CD14-positive monocyte (primary cell): ENCODE data around the gene SEC14L2. TPM values are rescaled to one million over a fixed set of nuclear protein-coding genes. Genes with fewer than 3 reads are reported as not detected.

Source experiments
- DNase-seq, 3 donors: peaks; one replicate each; pipeline ENCODE4 v3.0.0-alpha.2; 2011 to 2022
- H2AFZ ChIP-seq: 2 replicates; pipeline ENCODE4 v1.6.0; 2012; ENCODE audit warnings: mild to moderate bottlenecking, low read depth, low read length, inconsistent platforms; ENCODE audit not compliant: insufficient read depth, poor library complexity, severe bottlenecking
- H3K27ac ChIP-seq, 2 donors: 1 replicate in 1 of 2; 2 replicates in 1 of 2; pipeline ENCODE4 v1.5.1; 2012 to 2013; ENCODE audit warnings: low read length in 2 of 2, control low read depth in 1 of 2, inconsistent platforms in 1 of 2, low read depth in 1 of 2, mild to moderate bottlenecking in 1 of 2
- H3K27me3 ChIP-seq, 2 donors: one replicate each; pipeline versions ENCODE4 v1.6.0 to v1.6.1; 2011 to 2013; ENCODE audit warnings: low read length in 2 of 2; ENCODE audit not compliant: control insufficient read depth in 2 of 2, insufficient read depth in 2 of 2
- H3K36me3 ChIP-seq, 2 donors: replicated peaks in 1 of 2; 1 replicate in 1 of 2; 2 replicates in 1 of 2; pipeline versions ENCODE4 v1.5.1 to v1.6.1; 2012 to 2013; ENCODE audit warnings: low read length in 2 of 2, control low read depth in 1 of 2, inconsistent platforms in 1 of 2, mild to moderate bottlenecking in 1 of 2; ENCODE audit not compliant: insufficient read depth in 2 of 2, control insufficient read depth in 1 of 2
- H3K4me1 ChIP-seq, 2 donors: 1 replicate in 1 of 2; 2 replicates in 1 of 2; pipeline versions ENCODE4 v1.5.1 to v1.6.1; 2012 to 2013; ENCODE audit warnings: low read length in 2 of 2, control low read depth in 1 of 2, inconsistent platforms in 1 of 2, mild to moderate bottlenecking in 1 of 2, moderate library complexity in 1 of 2; ENCODE audit not compliant: insufficient read depth in 2 of 2, control insufficient read depth in 1 of 2
- H3K4me2 ChIP-seq: replicated peaks from 2 replicates; pipeline ENCODE3; 2012; ENCODE audit warnings: low read length, moderate library complexity, mild to moderate bottlenecking; ENCODE audit not compliant: poor library complexity, severe bottlenecking; ENCODE audit errors: extremely low read depth
- H3K4me3 ChIP-seq, 3 experiments: fragments of 200-600 bp in 1 of 3; sonication (generic) in 1 of 3; replicated peaks in 1 of 3; 1 replicate in 2 of 3; 2 replicates in 1 of 3; pipeline ENCODE4 v1.5.1; 2011 to 2013; ENCODE audit warnings: low read length in 3 of 3, mild to moderate bottlenecking in 3 of 3, control low read depth in 2 of 3, low read depth in 2 of 3, inconsistent platforms in 1 of 3, moderate library complexity in 1 of 3
- H3K79me2 ChIP-seq: 2 replicates; pipeline ENCODE4 v1.6.0; 2012; ENCODE audit warnings: mild to moderate bottlenecking, control low read depth, inconsistent platforms, low read length, moderate library complexity; ENCODE audit not compliant: insufficient read depth
- H3K9ac ChIP-seq: 2 replicates; pipeline ENCODE4 v1.6.0; 2017; ENCODE audit warnings: low read length, mild to moderate bottlenecking; ENCODE audit not compliant: insufficient read depth, poor library complexity, severe bottlenecking
- H3K9me3 ChIP-seq, 2 donors: replicated peaks in 1 of 2; 1 replicate in 1 of 2; 2 replicates in 1 of 2; pipeline versions ENCODE4 v1.5.1 to v1.6.1; 2012 to 2013; ENCODE audit warnings: low read length in 2 of 2, control low read depth in 1 of 2; ENCODE audit not compliant: control insufficient read depth in 1 of 2, insufficient read depth in 1 of 2
- H4K20me1 ChIP-seq: 2 replicates; pipeline ENCODE4 v1.6.0; 2012; ENCODE audit warnings: mild to moderate bottlenecking, low read length, control low read depth, moderate library complexity; ENCODE audit not compliant: insufficient read depth
- H3K27ac Mint-ChIP-seq, 7 donors: one replicate each; pipeline ENCODE4 v1.8.0; 2020; ENCODE audit warnings: mild to moderate bottlenecking in 7 of 7, mixed read lengths in 7 of 7, moderate library complexity in 6 of 7, inconsistent platforms in 2 of 7
- H3K27me3 Mint-ChIP-seq, 3 donors: one replicate each; pipeline ENCODE4 v1.8.0; 2021 to 2022; ENCODE audit warnings: low read depth in 3 of 3, mild to moderate bottlenecking in 3 of 3, mixed read lengths in 3 of 3, moderate library complexity in 3 of 3, inconsistent platforms in 1 of 3
- H3K36me3 Mint-ChIP-seq, 2 donors: one replicate each; pipeline ENCODE4 v1.8.0; 2020; ENCODE audit warnings: mixed read lengths in 2 of 2, inconsistent platforms in 1 of 2, mild to moderate bottlenecking in 1 of 2
- H3K4me1 Mint-ChIP-seq: one replicate; pipeline ENCODE4 v1.8.0; 2020; ENCODE audit warnings: mild to moderate bottlenecking, mixed read lengths
- H3K4me3 Mint-ChIP-seq, 2 donors: one replicate each; pipeline ENCODE4 v1.8.0; 2020; ENCODE audit warnings: mild to moderate bottlenecking in 2 of 2, mixed read lengths in 2 of 2, moderate library complexity in 1 of 2
- H3K9me3 Mint-ChIP-seq, 7 donors: one replicate each; pipeline ENCODE4 v1.8.0; 2020 to 2022; ENCODE audit warnings: mixed read lengths in 7 of 7, mild to moderate bottlenecking in 6 of 7, moderate library complexity in 6 of 7, inconsistent platforms in 2 of 7
- WGBS: methylation state at CpG from one replicate; pipeline ENCODE4 v1.1.5; 2013; ENCODE audit warnings: missing lambda C conversion rate; ENCODE audit not compliant: insufficient coverage; 5-methylcytosine and 5-hydroxymethylcytosine counted together
- intact Hi-C, 2 donors: fragments of 100-400 bp; cut with micrococcal nuclease; formaldehyde crosslinking; loops; one replicate each; pipeline versions ENCODE4 v1.15.0 to v1.15.1; 2023
- polyA plus RNA-seq, 3 donors: library from polyadenylated mRNA; depleted of rRNA in 1 of 3; unstranded in 2 of 3; stranded (reverse) in 1 of 3; fragments of 300-500 nt in 2 of 3; fragments of >200 nt in 1 of 3; fragmentation: Illumina TruSeq in 2 of 3; gene quantifications; 1 replicate in 2 of 3; 2 replicates in 1 of 3; pipeline ENCODE4 v1.2.3, GENCODE V29; 2012 to 2021
- TF ChIP-seq, protein P1 (sequence below): fragments of 200-600 bp; IDR thresholded peaks from one replicate; pipeline ENCODE4 v1.8.0; 2022; ENCODE audit warnings: antibody characterized with exemption, mild to moderate bottlenecking

SEC14L2 gene
- polyA plus RNA-seq, 3 donors = 0.03 TPM; not detected in 1

DNA sequence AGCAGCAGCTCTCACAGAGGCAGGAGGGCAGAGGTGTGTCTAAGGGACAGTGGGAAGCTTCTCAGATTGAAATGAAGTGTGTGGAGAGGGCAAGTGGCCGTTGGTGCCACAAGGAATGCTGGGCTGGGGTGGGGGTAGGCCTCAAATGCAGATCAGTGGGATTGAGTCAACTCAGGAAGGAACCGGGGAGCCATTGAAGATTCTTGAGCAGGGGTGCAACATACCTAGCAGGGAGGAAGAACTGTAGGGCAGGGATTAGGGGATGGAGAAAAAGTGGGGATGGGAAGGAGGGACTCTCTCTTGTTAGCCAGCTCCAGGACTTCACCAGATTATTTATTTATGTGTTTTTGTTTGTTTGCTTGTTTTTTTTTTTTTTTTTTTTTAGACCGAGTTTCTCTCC lies 2.9 kb upstream of the SEC14L2 start:
- intact Hi-C loops = loop anchor here (5.0 kb wide), 2 partner anchors 33 to 287 kb away; partner anchors contain the start of gene MTFP1 (in 1 of the 2)
- WGBS = 80% methylated on average over 1 of the region's 3 CpGs

GRCh38 chr22:30397656-30398635 lies 1.1 kb downstream of the SEC14L2 start:
- peaks cover 33 to 49% of the 10 kb centered on the region in 2 donors for H3K27me3 ChIP-seq
- H3K27me3 Mint-ChIP-seq = peaks cover 50 to 65% (median 51%) of the 10 kb centered on the region in 3 donors
- H3K4me1 ChIP-seq = peaks cover 5 to 9% of the 10 kb centered on the region in 2 donors
- H3K9me3 Mint-ChIP-seq = peaks cover 0 to 11% (median 0%) of the 10 kb centered on the region in 7 donors
- no peaks in the 10 kb centered on the region for H4K20me1 ChIP-seq
- H3K4me2 ChIP-seq = no peak overlapping the region
- no peaks in the 10 kb centered on the region for H3K79me2 ChIP-seq
- peaks cover 2 to 3% of the 10 kb centered on the region in 2 donors for H3K36me3 Mint-ChIP-seq
- no peak overlapping the region for H3K4me3 ChIP-seq
- no peaks in the 10 kb centered on the region for H3K36me3 ChIP-seq
- H3K27ac ChIP-seq = no peak overlapping the region
- 21% methylated on average over 4 of the region's 11 CpGs for WGBS
- H3K27ac Mint-ChIP-seq = peak overlapping the region in 1 of 7 donors; percentile 14
- H3K9me3 ChIP-seq = peaks cover 0 to 8% of the 10 kb centered on the region in 2 donors
- H3K9ac ChIP-seq = no peak overlapping the region
- DNase-seq = no peak
- H2AFZ ChIP-seq = no peak overlapping the region
- H3K4me1 Mint-ChIP-seq = peaks cover 11% of the 10 kb centered on the region
- intact Hi-C loops = no loop called here
- TF ChIP-seq, protein P1, sequence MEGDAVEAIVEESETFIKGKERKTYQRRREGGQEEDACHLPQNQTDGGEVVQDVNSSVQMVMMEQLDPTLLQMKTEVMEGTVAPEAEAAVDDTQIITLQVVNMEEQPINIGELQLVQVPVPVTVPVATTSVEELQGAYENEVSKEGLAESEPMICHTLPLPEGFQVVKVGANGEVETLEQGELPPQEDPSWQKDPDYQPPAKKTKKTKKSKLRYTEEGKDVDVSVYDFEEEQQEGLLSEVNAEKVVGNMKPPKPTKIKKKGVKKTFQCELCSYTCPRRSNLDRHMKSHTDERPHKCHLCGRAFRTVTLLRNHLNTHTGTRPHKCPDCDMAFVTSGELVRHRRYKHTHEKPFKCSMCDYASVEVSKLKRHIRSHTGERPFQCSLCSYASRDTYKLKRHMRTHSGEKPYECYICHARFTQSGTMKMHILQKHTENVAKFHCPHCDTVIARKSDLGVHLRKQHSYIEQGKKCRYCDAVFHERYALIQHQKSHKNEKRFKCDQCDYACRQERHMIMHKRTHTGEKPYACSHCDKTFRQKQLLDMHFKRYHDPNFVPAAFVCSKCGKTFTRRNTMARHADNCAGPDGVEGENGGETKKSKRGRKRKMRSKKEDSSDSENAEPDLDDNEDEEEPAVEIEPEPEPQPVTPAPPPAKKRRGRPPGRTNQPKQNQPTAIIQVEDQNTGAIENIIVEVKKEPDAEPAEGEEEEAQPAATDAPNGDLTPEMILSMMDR = no peak
- peak overlapping the region; percentile 37 to 80 for H3K4me3 Mint-ChIP-seq

More for the DNA sequence above, 2.9 kb upstream of the SEC14L2 start:
- H3K36me3 ChIP-seq = no peaks in the 10 kb centered on the region
- H3K4me1 ChIP-seq = peaks cover 5 to 9% of the 10 kb centered on the region in 2 donors
- H3K4me1 Mint-ChIP-seq = peaks cover 14% of the 10 kb centered on the region
- H4K20me1 ChIP-seq = no peaks in the 10 kb centered on the region
- no peak overlapping the region for H3K9ac ChIP-seq
- no peak overlapping the region for H2AFZ ChIP-seq
- peaks cover 31 to 35% of the 10 kb centered on the region in 2 donors for H3K27me3 ChIP-seq
- H3K4me3 ChIP-seq = no peak overlapping the region
- TF ChIP-seq, protein P1 = no peak
- H3K27ac Mint-ChIP-seq = peak overlapping the region in 2 of 7 donors; percentile 4 to 27
- H3K9me3 ChIP-seq = peaks cover 0 to 8% of the 10 kb centered on the region in 2 donors
- H3K27ac ChIP-seq = no peak overlapping the region
- no peaks in the 10 kb centered on the region for H3K79me2 ChIP-seq
- peaks cover 0 to 13% (median 2%) of the 10 kb centered on the region in 7 donors for H3K9me3 Mint-ChIP-seq
- H3K27me3 Mint-ChIP-seq = peaks cover 42 to 45% (median 45%) of the 10 kb centered on the region in 3 donors
- H3K4me3 Mint-ChIP-seq = no peak overlapping the region
- DNase-seq = no peak
- H3K36me3 Mint-ChIP-seq = peaks cover 2 to 3% of the 10 kb centered on the region in 2 donors
- H3K4me2 ChIP-seq = no peak overlapping the region
